Activated gamma-delta T cell (primary cell): ENCODE results near the gene MRPL17.

ENCODE experiments used
- DNase-seq: peaks from one replicate; lab custom pipeline; 2025; lab: John Stamatoyannopoulos, UW

MRPL17 gene

GRCh38 chr11:6682591-6682935 is 577 bp downstream of the MRPL17 start:
- DNase-seq: no peak

DNA sequence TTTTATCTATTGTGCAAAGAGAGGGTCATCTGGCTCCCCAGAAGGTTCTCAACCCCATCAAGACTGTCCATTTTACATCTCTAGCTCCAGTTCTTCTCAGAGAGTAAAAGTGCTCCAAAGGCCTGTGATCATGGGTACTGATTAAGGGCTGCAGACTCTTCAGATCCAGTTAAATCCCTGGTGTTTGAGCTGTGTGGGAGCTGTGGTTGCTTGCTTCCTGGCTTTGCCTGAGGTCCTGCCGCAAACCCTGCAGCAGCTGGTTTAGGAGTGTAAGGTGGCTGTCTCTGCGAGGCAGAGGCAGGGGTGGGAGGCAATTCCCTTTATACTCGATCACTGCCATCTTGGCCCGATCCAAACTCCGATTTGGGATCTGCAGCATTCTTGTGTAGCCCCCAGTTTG is 1.2 kb downstream of the MRPL17 start:
- DNase-seq: no peak

DNA sequence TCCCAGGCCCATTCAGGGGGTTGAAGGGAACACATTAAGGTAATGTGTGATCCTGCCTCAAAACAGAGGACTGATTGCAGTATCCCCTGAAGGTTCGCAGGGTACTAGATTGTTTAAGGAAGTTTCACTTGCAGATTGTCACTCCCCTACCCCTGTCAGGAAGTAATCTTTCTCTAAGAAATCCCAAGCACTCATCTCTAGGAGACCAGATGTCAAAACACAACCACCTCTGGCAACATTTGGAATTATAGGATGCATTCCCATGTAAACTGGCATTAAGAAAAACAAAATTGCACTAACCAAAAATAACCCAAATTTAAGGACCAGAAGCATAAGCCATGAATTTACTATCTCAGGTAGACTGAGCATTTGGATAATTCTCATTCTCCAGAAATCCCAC is 1.6 kb downstream of the MRPL17 start:
- no peak for DNase-seq

DNA sequence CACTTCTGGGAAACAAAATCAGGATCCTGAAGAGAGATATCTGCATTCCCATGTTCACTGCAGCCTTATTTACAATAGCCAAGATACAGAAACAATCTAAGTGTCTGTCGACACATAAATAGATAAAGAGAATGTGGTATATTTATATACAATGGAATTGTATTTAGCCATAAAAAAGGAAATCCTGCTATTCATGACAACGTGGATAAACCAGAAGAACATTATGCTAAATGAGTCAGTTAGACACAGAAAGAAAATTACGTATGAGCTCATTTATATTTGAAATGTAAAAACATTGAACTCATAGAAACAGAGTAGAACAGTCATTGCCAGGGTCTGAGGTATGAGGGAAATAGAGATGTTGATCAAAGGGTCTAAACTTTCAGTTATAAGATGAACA is 6.1 kb downstream of the MRPL17 start:
- no peak for DNase-seq

DNA sequence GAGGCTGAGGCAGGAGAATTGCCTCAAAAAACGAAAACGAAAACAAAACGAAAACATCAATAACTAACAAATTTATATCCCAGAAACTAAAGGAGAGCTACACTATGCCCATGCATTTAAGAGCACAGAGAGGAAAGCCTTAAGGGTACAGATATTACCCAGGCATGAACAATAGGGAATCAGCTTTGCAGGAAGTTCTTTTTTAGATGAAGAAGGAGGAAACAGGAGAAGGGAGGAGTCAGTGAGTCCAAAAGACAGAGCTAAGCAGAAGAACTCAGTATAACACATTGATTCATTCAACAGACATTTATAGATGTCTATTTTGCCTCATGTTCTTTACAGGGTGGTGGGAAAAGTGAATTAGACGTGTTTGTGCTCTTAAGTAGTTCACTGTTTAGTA is 8.3 kb downstream of the MRPL17 start:
- DNase-seq: no peak

- no peak for DNase-seq
Observed at GRCh38 chr11:6674219-6674597, 8.9 kb downstream of the MRPL17 start.

GRCh38 chr11:6673523-6674218 is 9.5 kb downstream of the MRPL17 start:
- no peak for DNase-seq

- no peak for DNase-seq
Observed at GRCh38 chr11:6671991-6672390, 11.1 kb downstream of the MRPL17 start.

DNA sequence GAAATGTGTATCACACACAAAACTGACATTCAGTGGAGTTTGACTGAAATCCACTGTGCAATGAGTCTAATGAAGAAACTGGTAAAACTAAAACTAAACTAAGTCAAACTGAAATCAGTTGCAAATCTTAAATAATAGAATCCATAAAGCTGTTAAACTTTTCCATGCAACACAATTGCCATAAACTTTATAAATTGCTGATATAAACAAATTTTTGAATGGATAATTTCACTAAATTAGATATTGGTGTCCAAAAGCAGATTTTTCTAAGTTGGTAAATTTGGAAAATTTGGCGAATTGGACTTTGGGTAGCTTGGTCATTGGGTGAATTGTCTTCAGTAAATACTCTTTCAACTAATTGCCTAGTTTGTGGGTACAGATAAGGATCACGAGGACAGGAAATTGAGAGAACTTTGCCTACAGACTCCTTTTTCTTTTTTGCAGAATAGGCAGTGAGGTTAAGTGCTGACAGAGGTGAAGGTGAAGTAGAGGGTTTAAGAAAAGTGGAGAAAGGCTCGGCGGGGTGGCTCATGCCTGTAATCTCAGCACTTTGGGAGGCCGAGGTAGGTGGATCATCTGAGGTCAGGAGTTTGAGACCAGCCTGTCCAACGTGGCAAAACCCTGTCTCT is 12.8 kb downstream of the MRPL17 start:
- no peak for DNase-seq

GRCh38 chr11:6667733-6668374 is 15.3 kb downstream of the MRPL17 start:
- no peak for DNase-seq

DNA sequence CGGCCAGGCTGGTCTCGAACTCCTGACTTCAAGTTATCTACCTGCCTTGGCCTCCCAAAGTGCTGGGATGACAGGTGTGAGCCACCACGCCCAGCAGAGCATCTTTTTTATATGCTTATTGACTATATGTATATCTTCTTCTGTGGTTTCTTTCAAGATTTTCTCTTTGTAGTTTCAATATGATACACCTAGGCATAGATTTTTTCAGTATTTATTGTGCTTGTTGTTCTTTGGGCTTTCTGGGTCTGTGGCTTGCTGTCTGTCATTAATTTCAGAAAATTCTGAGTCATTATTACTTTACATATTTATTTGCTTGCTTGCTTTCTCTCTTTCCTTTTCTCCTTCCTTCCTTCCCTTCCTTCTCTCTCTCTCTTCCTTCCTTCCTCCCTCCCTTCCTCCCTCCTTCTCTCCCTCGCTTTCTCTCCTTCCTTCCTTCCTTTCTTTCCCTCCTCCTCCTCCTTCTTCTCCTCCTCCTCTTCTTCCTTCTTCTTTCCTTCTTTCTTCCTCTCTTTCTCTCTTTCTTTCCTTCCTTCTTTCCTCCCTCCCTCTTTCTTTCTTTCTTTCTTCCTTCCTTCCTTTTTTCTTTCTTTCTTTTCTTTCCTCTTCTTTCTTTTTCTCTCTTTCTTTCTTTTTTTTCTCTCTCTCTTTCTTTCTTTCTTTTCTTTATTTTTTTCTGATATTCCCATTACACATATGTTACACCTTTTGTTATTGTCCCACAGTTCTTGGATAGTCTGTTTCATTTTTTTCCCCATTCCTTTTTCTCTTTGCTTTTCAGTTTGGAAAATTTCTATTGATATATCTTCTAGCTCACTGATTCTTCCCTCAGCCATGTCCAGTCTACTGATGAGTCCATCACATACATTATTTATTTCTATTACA is 16.6 kb downstream of the MRPL17 start:
- no peak for DNase-seq

DNA sequence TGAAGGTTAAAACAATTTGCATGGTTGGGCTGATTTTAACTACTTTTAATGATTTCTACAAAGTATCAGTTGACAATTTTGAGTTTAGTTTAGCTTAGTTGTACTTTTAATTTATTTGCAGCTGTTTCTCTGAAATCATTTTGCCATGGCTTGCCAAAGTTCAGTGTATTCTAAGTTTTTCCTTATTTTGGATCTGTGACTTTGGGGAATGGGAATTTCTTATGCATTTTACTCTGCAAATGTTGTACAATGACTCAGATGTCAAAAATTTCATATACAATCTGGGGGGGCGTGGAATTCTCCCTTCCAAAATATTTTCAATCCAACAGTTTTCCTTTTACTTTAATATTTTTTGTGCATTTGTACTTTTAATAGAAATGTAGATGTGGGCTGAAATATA is 18.6 kb downstream of the MRPL17 start:
- no peak for DNase-seq

DNA sequence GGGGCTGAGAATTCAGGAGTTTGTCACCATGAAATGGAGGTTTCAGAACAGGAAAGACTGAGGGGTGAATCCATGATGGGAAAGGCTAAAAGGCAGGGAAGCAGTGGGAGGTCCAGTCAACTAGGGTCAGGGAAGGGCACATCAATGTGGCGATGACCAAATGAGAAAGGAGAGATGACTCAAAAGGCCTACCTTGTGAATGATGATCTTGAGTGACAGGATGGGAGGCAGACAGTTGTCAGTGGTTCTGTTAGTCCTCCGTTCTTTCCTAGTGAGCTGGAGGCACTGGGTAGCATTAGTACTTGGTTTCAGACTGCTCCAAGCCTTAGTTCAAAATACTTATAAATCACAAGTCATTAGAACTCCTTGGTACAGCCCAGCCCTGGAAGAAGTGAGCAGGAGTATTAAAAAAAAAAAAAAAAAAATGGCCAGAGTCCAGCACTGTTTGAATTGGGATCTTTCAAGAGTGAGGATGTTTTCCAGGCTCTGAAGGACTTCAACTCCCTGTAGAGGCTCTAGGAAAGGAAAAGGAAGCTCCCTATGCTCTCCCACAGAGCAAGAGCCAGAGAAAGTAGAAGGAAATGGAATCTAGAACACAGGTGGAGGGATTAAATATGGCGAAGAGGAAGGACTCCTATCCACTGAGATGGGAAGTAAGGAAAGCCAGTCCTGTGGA is 19.2 kb downstream of the MRPL17 start:
- no peak for DNase-seq

- DNase-seq: no peak
Observed at GRCh38 chr11:6660712-6661111, 22.4 kb downstream of the MRPL17 start.

GRCh38 chr11:6658647-6659046 is 24.5 kb downstream of the MRPL17 start:
- DNase-seq: no peak

DNA sequence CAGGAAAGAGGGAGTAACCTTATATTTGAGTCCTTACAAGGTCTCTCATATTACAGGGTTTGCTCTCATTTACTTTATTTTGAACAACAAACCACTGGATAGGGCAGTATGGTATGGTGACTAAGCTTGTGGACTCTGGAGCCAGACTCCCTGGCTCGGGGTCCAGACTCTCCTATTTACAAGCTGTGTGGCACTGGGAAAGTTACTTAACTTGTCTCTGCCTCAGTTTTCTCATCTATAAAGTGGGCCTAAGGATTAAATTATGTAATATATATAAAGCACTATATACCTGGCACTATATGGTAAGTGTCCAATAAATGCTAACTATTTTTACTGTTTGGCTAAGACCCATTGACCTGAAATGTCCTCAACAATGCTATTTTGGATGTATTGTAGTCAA is 25.8 kb downstream of the MRPL17 start:
- no peak for DNase-seq

DNA sequence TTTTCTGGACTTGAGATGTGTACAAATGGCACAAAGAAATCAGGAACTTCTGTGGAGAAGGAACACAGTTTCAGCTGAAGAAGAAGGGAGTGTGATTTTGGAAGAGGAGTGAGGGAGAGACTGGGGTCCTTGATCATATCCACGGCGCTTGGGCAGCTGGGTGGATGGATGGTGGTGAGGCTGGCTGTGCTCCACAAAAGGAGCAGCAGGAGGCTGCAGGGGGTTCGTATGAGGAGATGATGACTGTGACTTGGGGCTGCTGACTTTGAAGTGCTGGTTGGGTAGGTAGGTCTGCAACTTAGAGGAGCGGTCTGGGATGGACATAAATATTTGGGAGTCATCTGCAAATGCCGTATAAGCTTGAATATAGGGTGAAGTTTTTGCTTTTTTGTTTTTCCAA is 26.2 kb downstream of the MRPL17 start:
- no peak for DNase-seq

GRCh38 chr11:6656584-6656915 is 26.6 kb downstream of the MRPL17 start:
- DNase-seq: no peak

DNA sequence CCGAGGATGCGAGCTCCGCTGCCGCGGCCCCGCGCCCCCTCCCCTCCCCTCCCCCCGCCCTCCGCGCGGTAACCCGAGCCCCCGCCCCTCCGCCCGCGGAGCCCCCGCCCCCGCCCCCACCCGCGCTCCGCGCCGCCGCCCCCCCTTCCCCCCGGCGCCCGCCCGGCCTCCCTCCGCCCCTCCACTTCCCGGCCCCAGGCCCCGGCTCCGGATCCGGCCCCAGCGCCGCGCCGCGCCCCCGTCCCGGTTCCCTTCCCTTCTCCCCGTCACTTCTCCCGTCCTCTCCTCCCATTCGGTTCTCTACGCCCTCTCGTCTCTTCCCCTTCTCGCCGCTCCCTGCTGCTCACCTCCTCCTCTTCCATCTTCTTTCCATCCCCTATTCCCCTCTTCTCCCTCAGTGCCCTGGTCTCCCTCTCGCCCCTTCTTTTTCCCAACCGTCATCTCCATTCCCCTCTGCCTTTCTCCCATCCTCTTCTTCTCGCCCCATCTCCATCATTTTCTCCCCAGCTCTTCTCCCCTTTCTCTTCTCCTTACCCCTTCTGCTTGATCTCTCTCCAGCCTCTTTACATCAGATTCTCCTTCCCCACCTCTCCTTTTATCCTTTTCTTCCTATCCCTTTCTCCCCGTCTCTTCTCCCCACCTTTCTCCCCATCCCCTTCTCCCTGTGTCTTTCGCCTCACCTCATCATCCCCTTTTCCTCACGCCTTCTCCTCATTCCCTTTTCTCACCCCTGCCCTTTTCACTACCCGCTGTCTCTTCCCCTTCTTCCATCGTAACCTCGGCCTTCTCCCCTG is 27.2 kb downstream of the MRPL17 start, which contains the start of gene DCHS1:
TSS of gene DCHS1 (minus strand) at position 20 of the 794 bp plus-strand sequence. CDS start 14,196 bp downstream, outside the sequence.
- DNase-seq: no peak

- DNase-seq: no peak
Observed at GRCh38 chr11:6655020-6655789, 27.9 kb downstream of the MRPL17 start.
